PC-9 (cell line): ENCODE data around the gene MED27. TPM values are rescaled to one million over a fixed set of nuclear protein-coding genes. Genes with fewer than 3 reads are reported as not detected.

Experiments used
- BruUV-seq: library from RNA; stranded (reverse); fragments of 400-500 nt; replicated peaks from 2 replicates; lab custom pipeline; 2021; lab: Mats Ljungman, UMichigan
- CTCF ChIA-PET: fragments of 300-600 bp; sonication (Branson Sonifier 250); formaldehyde crosslinking; loops from one replicate; lab custom pipeline; 2022; ENCODE audit warnings: antibody characterized with exemption; lab: Charles Lee
- POLR2A ChIA-PET: fragments of 300-600 bp; sonication (Branson Sonifier 250); formaldehyde crosslinking; loops from one replicate; lab custom pipeline; 2022; ENCODE audit warnings: antibody characterized with exemption; ENCODE audit not compliant: unreplicated experiment; lab: Charles Lee
- DNase-seq, 2 experiments: peaks; one replicate each; pipeline versions ENCODE4 v3.0.0 to v3.0.0-alpha.2; 2015 to 2022; ENCODE audit warnings: mixed read lengths in 1 of 2
- H2AFZ ChIP-seq: fragments of 200-600 bp; sonication (generic); 2 replicates; pipeline ENCODE4 v1.8.1; 2017; ENCODE audit warnings: antibody characterized with exemption
- H3F3A ChIP-seq: fragments of 200-600 bp; sonication (generic); 2 replicates; pipeline ENCODE4 v1.8.1; 2017; ENCODE audit warnings: antibody characterized with exemption, mild to moderate bottlenecking, low read depth; ENCODE audit not compliant: insufficient read depth
- H3K27ac ChIP-seq: fragments of 200-600 bp; sonication (generic); 2 replicates; pipeline ENCODE4 v1.6.1; 2016; ENCODE audit warnings: mixed run types
- H3K27me3 ChIP-seq: fragments of 200-600 bp; sonication (generic); 2 replicates; pipeline ENCODE4 v1.6.1; 2016; ENCODE audit warnings: low read depth, mixed run types; ENCODE audit not compliant: insufficient read depth
- H3K36me3 ChIP-seq: fragments of 200-600 bp; sonication (generic); 2 replicates; pipeline ENCODE4 v1.6.1; 2016; ENCODE audit warnings: low read depth, mixed run types
- H3K4me1 ChIP-seq: fragments of 200-600 bp; sonication (generic); replicated peaks from 2 replicates; pipeline ENCODE4 v1.6.1; 2016; ENCODE audit warnings: mixed run types; ENCODE audit not compliant: insufficient read depth
- H3K4me2 ChIP-seq: fragments of 200-600 bp; sonication (generic); 2 replicates; pipeline ENCODE4 v1.6.1; 2017; ENCODE audit warnings: mixed run types
- H3K4me3 ChIP-seq: fragments of 200-600 bp; sonication (generic); 2 replicates; pipeline ENCODE4 v1.6.1; 2016; ENCODE audit warnings: mixed run types
- H3K79me2 ChIP-seq: fragments of 200-600 bp; sonication (generic); 2 replicates; pipeline ENCODE4 v1.6.1; 2017; ENCODE audit warnings: low read depth, mixed run types
- H3K9me2 ChIP-seq: fragments of 200-600 bp; sonication (generic); 2 replicates; pipeline ENCODE4 v1.8.1; 2017; ENCODE audit warnings: mild to moderate bottlenecking; ENCODE audit not compliant: insufficient read depth
- H3K9me3 ChIP-seq: fragments of 200-600 bp; sonication (generic); 2 replicates; pipeline ENCODE4 v1.8.1; 2016; ENCODE audit warnings: low read depth; ENCODE audit not compliant: insufficient read depth
- H4K20me1 ChIP-seq: fragments of 200-600 bp; sonication (generic); 2 replicates; pipeline ENCODE4 v1.8.1; 2017; ENCODE audit not compliant: insufficient read depth
- CTCF ChIP-seq: fragments of 200-600 bp; sonication (generic); conservative IDR thresholded peaks from 2 replicates; pipeline ENCODE4 v1.6.1; 2017; ENCODE audit warnings: mixed run types, antibody characterized with exemption, mild to moderate bottlenecking, moderate library complexity
- EZH2 ChIP-seq: fragments of 200-600 bp; sonication (generic); IDR thresholded peaks from 2 replicates; pipeline ENCODE4 v1.8.0; 2017; ENCODE audit warnings: antibody characterized with exemption, low read depth
- intact Hi-C: fragments of 100-400 bp; cut with micrococcal nuclease; formaldehyde crosslinking; loops from one replicate; pipeline ENCODE4 v1.10.0; 2022; ENCODE audit not compliant: unreplicated experiment
- total RNA-seq: library from RNA; stranded (reverse); gene quantifications from 2 replicates; pipeline ENCODE4 v1.2.3, GENCODE V29; 2021

The MED27 gene
- total RNA-seq, 1 experiment from 2014 or later: 31.2 TPM

DNA sequence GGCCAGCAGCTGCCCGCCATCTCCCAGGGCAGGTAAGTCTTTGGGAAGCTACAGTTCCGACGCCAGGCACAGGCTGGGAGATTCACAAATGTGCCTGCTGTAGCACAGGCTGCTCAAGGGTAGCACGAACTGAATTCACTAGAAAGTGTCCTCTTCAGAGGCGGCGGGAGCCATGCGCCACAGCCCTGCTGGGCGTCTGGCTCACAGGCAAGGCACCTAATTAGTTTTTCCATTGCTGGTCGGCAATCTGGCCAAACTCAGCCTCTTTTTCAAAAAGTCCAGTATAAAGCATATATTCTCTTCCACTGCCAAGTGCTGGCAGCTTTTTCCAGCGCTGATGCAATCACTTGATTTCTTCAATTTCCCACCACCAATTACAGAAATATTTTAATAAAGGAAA is 210.9 kb downstream of the MED27 start:
- DNase-seq: no peak
- CTCF ChIA-PET: interaction anchor here (0.6 kb wide), 1 partner anchor 17 kb away, joined by 3 read pairs; no protein-coding TSS in a partner anchor
- Histone ChIP-seq H3K27ac (no peak overlapping the region), H3K79me2 (no peaks in the 10 kb centered on the region), H3K4me3 (no peak overlapping the region), H4K20me1 (no peaks in the 10 kb centered on the region; the same call in 1 of the 2 replicates), H3K4me1 (no peaks in the 10 kb centered on the region), H3K9me3 (no peaks in the 10 kb centered on the region), H3K4me2 (no peak overlapping the region), H3K27me3 (no peaks in the 10 kb centered on the region), H3F3A (no peaks in the 10 kb centered on the region), H3K9me2 (no peaks in the 10 kb centered on the region), H3K36me3 (no peaks in the 10 kb centered on the region), H2AFZ (no peak overlapping the region)
- TF ChIP-seq EZH2 (no peak), CTCF (no peak)
- intact Hi-C loops: no loop called here
- POLR2A ChIA-PET: no interaction called here
- no TSS peak for BruUV-seq

- H3K9me3 ChIP-seq: no peaks in the 10 kb centered on the region
- no peak overlapping the region for H3K4me3 ChIP-seq
- no peak overlapping the region for H3K4me2 ChIP-seq
- intact Hi-C loops: no loop called here
- no peaks in the 10 kb centered on the region for H3K9me2 ChIP-seq
- H3K27ac ChIP-seq: no peak overlapping the region
- BruUV-seq: no TSS peak
- no peak overlapping the region for H2AFZ ChIP-seq
- no peaks in the 10 kb centered on the region for H3K79me2 ChIP-seq
- no peak for DNase-seq
- no peaks in the 10 kb centered on the region for H3K4me1 ChIP-seq
- TF ChIP-seq CTCF (no peak), EZH2 (no peak)
- no peaks in the 10 kb centered on the region; the same call in 1 of the 2 replicates for H4K20me1 ChIP-seq
- CTCF ChIA-PET: no interaction called here
- H3K27me3 ChIP-seq: no peaks in the 10 kb centered on the region
- POLR2A ChIA-PET: no interaction called here
- no peaks in the 10 kb centered on the region for H3F3A ChIP-seq
- no peaks in the 10 kb centered on the region for H3K36me3 ChIP-seq
Measured at GRCh38 chr9:131867611-131868192, 212.0 kb downstream of the MED27 start.

DNA sequence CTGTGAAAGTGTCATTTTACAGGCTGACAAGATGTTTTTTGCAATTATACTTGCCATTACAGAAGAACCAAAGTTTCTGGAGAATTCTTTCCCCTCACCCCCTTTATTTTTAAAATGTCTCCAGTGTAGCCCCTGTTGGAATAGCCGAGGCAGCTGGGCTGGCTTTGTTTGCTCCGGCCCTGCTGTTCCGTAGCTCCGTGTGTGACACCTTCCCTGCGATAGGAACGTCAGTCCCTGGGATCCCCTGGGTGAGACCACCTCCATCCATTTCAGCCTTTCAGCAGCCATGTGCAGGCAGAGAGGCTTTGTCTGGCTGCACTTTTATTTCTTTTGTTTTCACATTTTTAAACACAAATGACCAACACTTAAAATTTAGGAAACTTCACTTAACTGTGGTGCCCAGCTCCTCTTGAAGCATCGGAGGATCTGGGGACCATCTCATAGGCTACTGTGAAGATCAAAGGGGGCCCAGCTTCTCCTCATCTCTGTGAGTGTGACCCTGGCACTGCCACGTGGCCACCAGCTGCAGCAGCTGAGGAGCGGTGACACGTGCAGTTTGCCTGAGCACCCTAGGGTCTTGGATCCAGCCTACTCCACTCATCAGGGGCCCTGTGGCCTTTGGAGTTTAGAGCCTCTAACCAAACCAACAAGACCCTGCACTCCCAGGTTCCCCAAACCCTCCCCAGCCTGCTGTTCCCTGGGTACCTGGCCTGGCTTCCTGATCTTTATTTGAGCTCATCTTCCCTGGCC is 214.0 kb downstream of the MED27 start:
- H3K4me3 ChIP-seq: no peak overlapping the region
- H3K36me3 ChIP-seq: no peaks in the 10 kb centered on the region
- H3K27me3 ChIP-seq: no peaks in the 10 kb centered on the region
- no TSS peak for BruUV-seq
- H3K4me2 ChIP-seq: no peak overlapping the region
- H3K4me1 ChIP-seq: no peaks in the 10 kb centered on the region
- H3K9me3 ChIP-seq: no peaks in the 10 kb centered on the region
- ChIA-PET CTCF (no interaction called here), POLR2A (no interaction called here)
- no peaks in the 10 kb centered on the region; the same call in 1 of the 2 replicates for H4K20me1 ChIP-seq
- H3K9me2 ChIP-seq: no peaks in the 10 kb centered on the region
- no peak for DNase-seq
- no peak overlapping the region for H2AFZ ChIP-seq
- H3F3A ChIP-seq: no peaks in the 10 kb centered on the region
- TF ChIP-seq EZH2 (no peak), CTCF (no peak)
- no peaks in the 10 kb centered on the region for H3K79me2 ChIP-seq
- intact Hi-C loops: no loop called here
- H3K27ac ChIP-seq: no peak overlapping the region
